K562 (cell line): Measurements from ENCODE around the gene ERP27. TPM values are rescaled to one million over a fixed set of nuclear protein-coding genes. Genes with fewer than 3 reads are reported as not detected.
A peak's percentile ranks its signal among the peaks of the same experiment; 100 is the strongest.

Experiments
- ATAC-seq: fragments of 200-7000 bp; cut with Tn5 transposase; 3 replicates; pipeline ENCODE4 v1.9.1; 2020; ENCODE audit warnings: moderate library complexity
- BruUV-seq: library from RNA; stranded (reverse); fragments of 400-500 nt; replicated peaks from 2 replicates; lab custom pipeline; 2021; lab: Mats Ljungman, UMichigan
- CTCF ChIA-PET: fragments of 300-600 bp; formaldehyde crosslinking; extraction: SDS; loops from one replicate; lab custom pipeline; 2021; ENCODE audit warnings: low intra/inter-chr PET ratio; lab: Yijun Ruan, JAX
- POLR2A ChIA-PET: fragments of 300-600, 350-650 bp; sonication (Branson Sonifier 250); formaldehyde crosslinking; extraction: SDS; loops from one replicate; lab custom pipeline; 2021; ENCODE audit warnings: antibody characterized with exemption, inconsistent platforms; lab: Yijun Ruan, JAX
- DNase-seq, 4 experiments: peaks; one replicate each; pipeline versions ENCODE4 v3.0.0 to v3.0.0-alpha.2; 2011 to 2018; ENCODE audit warnings: low spot score in 3 of 4, mixed read lengths in 3 of 4; ENCODE audit errors: extremely low read depth in 1 of 4
- FAIRE-seq: peaks from 2 replicates; lab custom pipeline; 2011; peaks lifted over from hg19 to GRCh38; lab: Jason Lieb, UNC
- H2AFZ ChIP-seq: 2 replicates; pipeline ENCODE4 v1.6.0; 2011; ENCODE audit warnings: low read depth, low read length, control low read depth, inconsistent platforms
- H3K27ac ChIP-seq: fragments of 200-600 bp; 3 replicates; pipeline ENCODE4 v1.8.0; 2011; ENCODE audit warnings: low read depth, mild to moderate bottlenecking, control low read depth, inconsistent platforms, low read length, moderate library complexity, mixed read lengths; ENCODE audit errors: extremely low read depth
- H3K27me3 ChIP-seq, 2 experiments: fragments of 300-600 bp in 1 of 2; 2 replicates in 1 of 2; 3 replicates in 1 of 2; pipeline versions ENCODE4 v1.6.0 to v1.8.0; 2011; ENCODE audit warnings: inconsistent platforms in 2 of 2, low read length in 2 of 2, mild to moderate bottlenecking in 1 of 2, mixed read lengths in 1 of 2, moderate library complexity in 1 of 2; ENCODE audit not compliant: control insufficient read depth in 2 of 2, insufficient read depth in 2 of 2
- H3K36me3 ChIP-seq: fragments of 300-600 bp; 3 replicates; pipeline ENCODE4 v1.8.0; 2011; ENCODE audit warnings: mild to moderate bottlenecking, low read length, inconsistent platforms; ENCODE audit not compliant: control insufficient read depth, insufficient read depth
- H3K4me1 ChIP-seq, 2 experiments: fragments of 200-600 bp in 1 of 2; replicated peaks in 1 of 2; 2 replicates in 1 of 2; 3 replicates in 1 of 2; pipeline versions ENCODE4 v1.5.1 to v1.8.0; 2011; ENCODE audit warnings: inconsistent platforms in 2 of 2, low read length in 2 of 2, mild to moderate bottlenecking in 1 of 2, mixed read lengths in 1 of 2, moderate library complexity in 1 of 2; ENCODE audit not compliant: control insufficient read depth in 2 of 2, insufficient read depth in 2 of 2
- H3K4me2 ChIP-seq: 2 replicates; pipeline ENCODE4 v1.6.1; 2011; ENCODE audit warnings: low read length, control low read depth, inconsistent platforms, mixed read lengths; ENCODE audit not compliant: insufficient read depth
- H3K4me3 ChIP-seq: fragments of 200-600 bp; sonication (generic), shearing (Covaris generic); 2 replicates; pipeline ENCODE4 v1.5.1; 2016; ENCODE audit warnings: control low read depth, inconsistent platforms
- H3K79me2 ChIP-seq: fragments of 200-600 bp; 3 replicates; pipeline ENCODE4 v1.8.0; 2011; ENCODE audit warnings: low read length, inconsistent platforms; ENCODE audit not compliant: control insufficient read depth, insufficient read depth
- H3K9ac ChIP-seq, 2 experiments: 2 replicates each; pipeline versions ENCODE4 v1.6.0 to v1.6.1; 2011; ENCODE audit warnings: low read depth in 2 of 2, low read length in 2 of 2, control low read depth in 1 of 2, inconsistent platforms in 1 of 2, mild to moderate bottlenecking in 1 of 2, mixed read lengths in 1 of 2; ENCODE audit not compliant: insufficient read depth in 1 of 2
- H3K9me1 ChIP-seq: one replicate; pipeline ENCODE4 v1.6.0; 2011; ENCODE audit warnings: inconsistent platforms, mild to moderate bottlenecking, low read length, moderate library complexity; ENCODE audit not compliant: control insufficient read depth, insufficient read depth
- H3K9me3 ChIP-seq: replicated peaks from 2 replicates; pipeline ENCODE4 v1.5.1; 2011; ENCODE audit warnings: low read depth, low read length, inconsistent platforms; ENCODE audit not compliant: control insufficient read depth, insufficient read depth
- H4K20me1 ChIP-seq: replicated peaks from 2 replicates; pipeline ENCODE4 v1.6.1; 2011; ENCODE audit warnings: low read length, inconsistent platforms, mixed read lengths; ENCODE audit not compliant: control insufficient read depth, insufficient read depth
- GATAD2A ChIP-seq: fragments of 450-650 bp; IDR thresholded peaks from 2 replicates; pipeline ENCODE4 v1.6.1; 2017
- HEY1 ChIP-seq: fragments of 250-450 bp; sonication (Bioruptor Pico); IDR thresholded peaks from 2 replicates; pipeline ENCODE4 v1.5.0; 2020; ENCODE audit warnings: mild to moderate bottlenecking, moderate library complexity, borderline replicate concordance
- KDM2B ChIP-seq: fragments of 250-450 bp; sonication (Bioruptor Pico); IDR thresholded peaks from 2 replicates; pipeline ENCODE4 v1.8.0; 2021; ENCODE audit warnings: mild to moderate bottlenecking, moderate library complexity
- NEUROD1 ChIP-seq: fragments of 150-350 bp; IDR thresholded peaks from 2 replicates; pipeline ENCODE4 v1.6.1; 2014; ENCODE audit warnings: borderline replicate concordance, low read length, low read depth; ENCODE audit not compliant: partially characterized antibody
- ZBED1 ChIP-seq: IDR thresholded peaks from 2 replicates; pipeline ENCODE4 v1.6.1; 2014
- ZNF12 ChIP-seq: sonication (generic); formaldehyde crosslinking; IDR thresholded peaks from 2 replicates; pipeline ENCODE4 v1.4.0; 2020; ENCODE audit warnings: mild to moderate bottlenecking, missing genetic modification reagents
- WGBS: fragments of 100-300 bp; shearing (Covaris generic); methylation state at CpG from one replicate; pipeline ENCODE4 v1.1.6; 2016; ENCODE audit warnings: low coverage, mixed read lengths; ENCODE audit not compliant: insufficient coverage; ENCODE audit errors: missing lambda C conversion rate; 5-methylcytosine and 5-hydroxymethylcytosine counted together
- in situ Hi-C: fragments of 300-500 bp; cut with MboI; formaldehyde crosslinking; loops from 4 replicates; pipeline ENCODE4 v1.15.0; 2018; ENCODE audit warnings: inconsistent platforms, mixed read lengths
- intact Hi-C: fragments of 100-400 bp; cut with micrococcal nuclease; formaldehyde crosslinking; loops from 2 replicates; pipeline ENCODE4 v1.14.2; 2022
- polyA plus RNA-seq, 8 experiments: library from polyadenylated mRNA; depleted of rRNA in 4 of 8; stranded (reverse) in 5 of 8; unstranded in 3 of 8; fragments of >200 nt; fragmentation: Nextera tagmentation in 2 of 8; fragmentation: Illumina TruSeq in 1 of 8; extraction: Ambion mirVana in 2 of 8; extraction: Trizol in 1 of 8; gene quantifications; 2 replicates each; pipeline versions ENCODE4 v1.2.1 to v1.2.3, GENCODE V29; 2011 to 2014; ENCODE audit warnings: inconsistent platforms in 1 of 8, missing spikeins in 1 of 8
- total RNA-seq, 7 experiments: library from RNA; depleted of rRNA in 6 of 7; stranded (reverse); fragments of >200 nt in 6 of 7; fragmentation: Illumina TruSeq in 2 of 7; extraction: Trizol in 2 of 7; gene quantifications; 2 replicates each; pipeline versions ENCODE4 v1.2.1 to v1.2.3, GENCODE V29; 2011 to 2021; ENCODE audit warnings: low replicate concordance in 1 of 7
- TF ChIP-seq, protein P1 (sequence below): fragments of 450-650 bp; IDR thresholded peaks from 2 replicates; pipeline ENCODE4 v1.6.1; 2016; ENCODE audit warnings: mild to moderate bottlenecking, moderate library complexity
- TF ChIP-seq, protein P2 (sequence below): fragments of 450-650 bp; IDR thresholded peaks from 2 replicates; pipeline ENCODE4 v1.6.1; 2016; ENCODE audit warnings: mild to moderate bottlenecking

ERP27 gene
- total and polyA plus RNA-seq, 9 of the 15 experiments (the other 6 are each of a cell fraction or from before 2014, with no cell fraction given): 0.07 to 0.27 (median 0.11) TPM; not detected in 6

DNA sequence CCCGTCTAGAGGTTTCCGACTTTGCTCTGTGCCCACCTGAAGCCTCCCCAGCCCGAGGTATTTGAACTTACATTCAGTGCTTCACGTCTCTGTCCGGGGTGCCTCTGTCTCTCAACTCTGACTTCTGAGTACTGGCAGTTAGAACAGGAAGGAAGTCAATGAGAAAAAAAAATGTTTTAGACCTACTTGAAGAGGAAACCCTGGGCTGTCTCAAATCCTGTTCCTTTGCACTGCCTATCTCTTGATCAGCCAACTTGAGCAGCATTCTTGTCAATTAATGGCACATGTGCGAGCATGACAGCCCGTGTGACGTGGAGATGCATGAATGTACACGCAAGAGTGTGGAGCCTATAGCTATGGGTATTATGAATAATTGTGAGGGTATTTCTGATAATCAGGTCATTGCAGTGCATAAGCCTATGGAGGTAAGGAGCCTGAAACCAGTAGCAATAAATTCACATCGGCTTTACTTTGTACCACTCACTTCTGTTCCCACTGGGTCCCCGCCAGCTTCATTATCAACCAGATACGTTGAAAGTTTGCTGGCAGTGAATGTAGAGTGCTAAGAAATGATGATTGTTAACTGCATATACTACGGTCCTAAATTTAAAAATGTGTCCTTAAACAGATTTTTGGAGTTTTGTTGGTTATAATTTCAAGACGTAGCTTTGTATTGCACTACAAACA lies 23.3 kb upstream of the ERP27 start, which contains the start of gene ARHGDIB:
Gene ARHGDIB (minus strand): TSS at position 136 of the 687 bp plus-strand sequence. CDS start 10,889 bp downstream, outside the sequence.
- ChIA-PET POLR2A (no interaction called here), CTCF (no interaction called here)
- Histone ChIP-seq H3K9me3 (no peaks in the 10 kb centered on the region), H3K27me3 (no peaks in the 10 kb centered on the region), H3K27ac (peak within 1 kb of the TSS; percentile 86), H3K36me3 (no peaks in the 10 kb centered on the region), H3K4me2 (peak within 1 kb of the TSS; percentile 86), H3K4me1 (no peaks in the 10 kb centered on the region; a peak in 2 of 5 replicates), H3K4me3 (peak within 1 kb of the TSS; percentile 40), H3K79me2 (no peaks in the 10 kb centered on the region), H3K9me1 (no peaks in the 10 kb centered on the region), H3K9ac (peak within 1 kb of the TSS; percentile 65 to 77; a peak in 3 of 4 replicates), H2AFZ (peak within 1 kb of the TSS; percentile 88), H4K20me1 (no peaks in the 10 kb centered on the region)
- peak in 2 of 4 experiments; percentile 14 to 59 for DNase-seq
- intact Hi-C loops (no loop called here), in situ Hi-C loops (loop anchor here (25.0 kb wide), 1 partner anchor 749 kb away; no protein-coding TSS in a partner anchor)
- no TSS peak for BruUV-seq
- 4% methylated on average over 14 of the region's 14 CpGs for WGBS
- FAIRE-seq: peak; percentile 55
- peak; percentile 65 for ATAC-seq
- TF ChIP-seq, protein P1, sequence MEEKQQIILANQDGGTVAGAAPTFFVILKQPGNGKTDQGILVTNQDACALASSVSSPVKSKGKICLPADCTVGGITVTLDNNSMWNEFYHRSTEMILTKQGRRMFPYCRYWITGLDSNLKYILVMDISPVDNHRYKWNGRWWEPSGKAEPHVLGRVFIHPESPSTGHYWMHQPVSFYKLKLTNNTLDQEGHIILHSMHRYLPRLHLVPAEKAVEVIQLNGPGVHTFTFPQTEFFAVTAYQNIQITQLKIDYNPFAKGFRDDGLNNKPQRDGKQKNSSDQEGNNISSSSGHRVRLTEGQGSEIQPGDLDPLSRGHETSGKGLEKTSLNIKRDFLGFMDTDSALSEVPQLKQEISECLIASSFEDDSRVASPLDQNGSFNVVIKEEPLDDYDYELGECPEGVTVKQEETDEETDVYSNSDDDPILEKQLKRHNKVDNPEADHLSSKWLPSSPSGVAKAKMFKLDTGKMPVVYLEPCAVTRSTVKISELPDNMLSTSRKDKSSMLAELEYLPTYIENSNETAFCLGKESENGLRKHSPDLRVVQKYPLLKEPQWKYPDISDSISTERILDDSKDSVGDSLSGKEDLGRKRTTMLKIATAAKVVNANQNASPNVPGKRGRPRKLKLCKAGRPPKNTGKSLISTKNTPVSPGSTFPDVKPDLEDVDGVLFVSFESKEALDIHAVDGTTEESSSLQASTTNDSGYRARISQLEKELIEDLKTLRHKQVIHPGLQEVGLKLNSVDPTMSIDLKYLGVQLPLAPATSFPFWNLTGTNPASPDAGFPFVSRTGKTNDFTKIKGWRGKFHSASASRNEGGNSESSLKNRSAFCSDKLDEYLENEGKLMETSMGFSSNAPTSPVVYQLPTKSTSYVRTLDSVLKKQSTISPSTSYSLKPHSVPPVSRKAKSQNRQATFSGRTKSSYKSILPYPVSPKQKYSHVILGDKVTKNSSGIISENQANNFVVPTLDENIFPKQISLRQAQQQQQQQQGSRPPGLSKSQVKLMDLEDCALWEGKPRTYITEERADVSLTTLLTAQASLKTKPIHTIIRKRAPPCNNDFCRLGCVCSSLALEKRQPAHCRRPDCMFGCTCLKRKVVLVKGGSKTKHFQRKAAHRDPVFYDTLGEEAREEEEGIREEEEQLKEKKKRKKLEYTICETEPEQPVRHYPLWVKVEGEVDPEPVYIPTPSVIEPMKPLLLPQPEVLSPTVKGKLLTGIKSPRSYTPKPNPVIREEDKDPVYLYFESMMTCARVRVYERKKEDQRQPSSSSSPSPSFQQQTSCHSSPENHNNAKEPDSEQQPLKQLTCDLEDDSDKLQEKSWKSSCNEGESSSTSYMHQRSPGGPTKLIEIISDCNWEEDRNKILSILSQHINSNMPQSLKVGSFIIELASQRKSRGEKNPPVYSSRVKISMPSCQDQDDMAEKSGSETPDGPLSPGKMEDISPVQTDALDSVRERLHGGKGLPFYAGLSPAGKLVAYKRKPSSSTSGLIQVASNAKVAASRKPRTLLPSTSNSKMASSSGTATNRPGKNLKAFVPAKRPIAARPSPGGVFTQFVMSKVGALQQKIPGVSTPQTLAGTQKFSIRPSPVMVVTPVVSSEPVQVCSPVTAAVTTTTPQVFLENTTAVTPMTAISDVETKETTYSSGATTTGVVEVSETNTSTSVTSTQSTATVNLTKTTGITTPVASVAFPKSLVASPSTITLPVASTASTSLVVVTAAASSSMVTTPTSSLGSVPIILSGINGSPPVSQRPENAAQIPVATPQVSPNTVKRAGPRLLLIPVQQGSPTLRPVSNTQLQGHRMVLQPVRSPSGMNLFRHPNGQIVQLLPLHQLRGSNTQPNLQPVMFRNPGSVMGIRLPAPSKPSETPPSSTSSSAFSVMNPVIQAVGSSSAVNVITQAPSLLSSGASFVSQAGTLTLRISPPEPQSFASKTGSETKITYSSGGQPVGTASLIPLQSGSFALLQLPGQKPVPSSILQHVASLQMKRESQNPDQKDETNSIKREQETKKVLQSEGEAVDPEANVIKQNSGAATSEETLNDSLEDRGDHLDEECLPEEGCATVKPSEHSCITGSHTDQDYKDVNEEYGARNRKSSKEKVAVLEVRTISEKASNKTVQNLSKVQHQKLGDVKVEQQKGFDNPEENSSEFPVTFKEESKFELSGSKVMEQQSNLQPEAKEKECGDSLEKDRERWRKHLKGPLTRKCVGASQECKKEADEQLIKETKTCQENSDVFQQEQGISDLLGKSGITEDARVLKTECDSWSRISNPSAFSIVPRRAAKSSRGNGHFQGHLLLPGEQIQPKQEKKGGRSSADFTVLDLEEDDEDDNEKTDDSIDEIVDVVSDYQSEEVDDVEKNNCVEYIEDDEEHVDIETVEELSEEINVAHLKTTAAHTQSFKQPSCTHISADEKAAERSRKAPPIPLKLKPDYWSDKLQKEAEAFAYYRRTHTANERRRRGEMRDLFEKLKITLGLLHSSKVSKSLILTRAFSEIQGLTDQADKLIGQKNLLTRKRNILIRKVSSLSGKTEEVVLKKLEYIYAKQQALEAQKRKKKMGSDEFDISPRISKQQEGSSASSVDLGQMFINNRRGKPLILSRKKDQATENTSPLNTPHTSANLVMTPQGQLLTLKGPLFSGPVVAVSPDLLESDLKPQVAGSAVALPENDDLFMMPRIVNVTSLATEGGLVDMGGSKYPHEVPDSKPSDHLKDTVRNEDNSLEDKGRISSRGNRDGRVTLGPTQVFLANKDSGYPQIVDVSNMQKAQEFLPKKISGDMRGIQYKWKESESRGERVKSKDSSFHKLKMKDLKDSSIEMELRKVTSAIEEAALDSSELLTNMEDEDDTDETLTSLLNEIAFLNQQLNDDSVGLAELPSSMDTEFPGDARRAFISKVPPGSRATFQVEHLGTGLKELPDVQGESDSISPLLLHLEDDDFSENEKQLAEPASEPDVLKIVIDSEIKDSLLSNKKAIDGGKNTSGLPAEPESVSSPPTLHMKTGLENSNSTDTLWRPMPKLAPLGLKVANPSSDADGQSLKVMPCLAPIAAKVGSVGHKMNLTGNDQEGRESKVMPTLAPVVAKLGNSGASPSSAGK: peak; percentile 74
- TF ChIP-seq NEUROD1 (no peak), HEY1 (CRISPR knock-in tag) (no peak), GATAD2A (no peak), KDM2B (CRISPR knock-in tag) (no peak), ZNF12 (CRISPR knock-in tag) (no peak), ZBED1 (no peak)
- TF ChIP-seq, protein P2, sequence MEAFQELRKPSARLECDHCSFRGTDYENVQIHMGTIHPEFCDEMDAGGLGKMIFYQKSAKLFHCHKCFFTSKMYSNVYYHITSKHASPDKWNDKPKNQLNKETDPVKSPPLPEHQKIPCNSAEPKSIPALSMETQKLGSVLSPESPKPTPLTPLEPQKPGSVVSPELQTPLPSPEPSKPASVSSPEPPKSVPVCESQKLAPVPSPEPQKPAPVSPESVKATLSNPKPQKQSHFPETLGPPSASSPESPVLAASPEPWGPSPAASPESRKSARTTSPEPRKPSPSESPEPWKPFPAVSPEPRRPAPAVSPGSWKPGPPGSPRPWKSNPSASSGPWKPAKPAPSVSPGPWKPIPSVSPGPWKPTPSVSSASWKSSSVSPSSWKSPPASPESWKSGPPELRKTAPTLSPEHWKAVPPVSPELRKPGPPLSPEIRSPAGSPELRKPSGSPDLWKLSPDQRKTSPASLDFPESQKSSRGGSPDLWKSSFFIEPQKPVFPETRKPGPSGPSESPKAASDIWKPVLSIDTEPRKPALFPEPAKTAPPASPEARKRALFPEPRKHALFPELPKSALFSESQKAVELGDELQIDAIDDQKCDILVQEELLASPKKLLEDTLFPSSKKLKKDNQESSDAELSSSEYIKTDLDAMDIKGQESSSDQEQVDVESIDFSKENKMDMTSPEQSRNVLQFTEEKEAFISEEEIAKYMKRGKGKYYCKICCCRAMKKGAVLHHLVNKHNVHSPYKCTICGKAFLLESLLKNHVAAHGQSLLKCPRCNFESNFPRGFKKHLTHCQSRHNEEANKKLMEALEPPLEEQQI: no peak
